ENCODE results near the gene DGLUCY.
"Not testable (repeated sequence)": the region's sequence is repeated elsewhere in the genome, so short reads cannot be mapped to it uniquely, and the experiment has no call there.

DGLUCY gene

DNA sequence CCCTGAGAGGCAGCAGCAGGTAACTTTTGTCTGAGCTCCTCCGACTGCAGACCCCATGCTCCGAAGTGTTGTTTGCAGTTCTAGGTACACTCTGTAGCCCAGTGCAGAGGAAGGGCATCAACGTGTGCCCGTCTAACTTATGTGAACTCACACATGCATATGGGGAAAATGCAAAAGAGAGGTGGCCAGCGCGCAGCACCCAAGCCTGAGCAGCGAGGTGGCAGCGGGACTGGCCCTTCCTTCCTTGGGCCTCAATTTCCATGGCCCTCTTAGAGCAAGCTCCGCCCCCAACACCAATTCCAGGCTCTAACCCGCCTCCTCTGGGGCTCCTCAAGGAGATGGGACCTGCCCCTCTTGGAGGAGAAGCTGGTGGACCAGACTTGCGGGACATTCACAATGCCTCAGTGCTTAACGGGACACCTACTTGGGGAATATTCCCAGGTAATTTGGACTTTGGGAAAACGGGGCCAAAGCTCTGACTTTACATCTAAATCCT lies 102.9 kb downstream of the DGLUCY start:
- DNase-seq: no peak

DNA sequence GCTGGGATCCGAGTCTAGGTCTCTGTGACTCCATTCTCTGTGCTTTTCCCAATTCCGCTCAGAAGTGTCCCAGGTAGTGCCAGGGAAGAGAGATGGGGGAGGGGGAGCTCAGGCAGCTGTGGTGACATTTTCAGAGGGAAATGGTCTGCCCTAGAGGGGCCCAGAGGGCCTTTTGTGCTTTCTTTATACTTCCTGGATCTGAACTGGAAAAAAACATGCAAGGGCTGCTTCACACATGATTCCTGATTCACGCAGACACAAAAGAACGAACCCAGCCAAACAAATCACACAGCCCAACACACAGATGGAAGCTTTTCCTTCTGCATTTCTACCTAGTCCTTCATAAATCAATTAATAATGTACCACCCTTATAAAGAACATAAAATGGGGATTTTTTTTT lies 104.1 kb downstream of the DGLUCY start:
- no peak for DNase-seq

DNA sequence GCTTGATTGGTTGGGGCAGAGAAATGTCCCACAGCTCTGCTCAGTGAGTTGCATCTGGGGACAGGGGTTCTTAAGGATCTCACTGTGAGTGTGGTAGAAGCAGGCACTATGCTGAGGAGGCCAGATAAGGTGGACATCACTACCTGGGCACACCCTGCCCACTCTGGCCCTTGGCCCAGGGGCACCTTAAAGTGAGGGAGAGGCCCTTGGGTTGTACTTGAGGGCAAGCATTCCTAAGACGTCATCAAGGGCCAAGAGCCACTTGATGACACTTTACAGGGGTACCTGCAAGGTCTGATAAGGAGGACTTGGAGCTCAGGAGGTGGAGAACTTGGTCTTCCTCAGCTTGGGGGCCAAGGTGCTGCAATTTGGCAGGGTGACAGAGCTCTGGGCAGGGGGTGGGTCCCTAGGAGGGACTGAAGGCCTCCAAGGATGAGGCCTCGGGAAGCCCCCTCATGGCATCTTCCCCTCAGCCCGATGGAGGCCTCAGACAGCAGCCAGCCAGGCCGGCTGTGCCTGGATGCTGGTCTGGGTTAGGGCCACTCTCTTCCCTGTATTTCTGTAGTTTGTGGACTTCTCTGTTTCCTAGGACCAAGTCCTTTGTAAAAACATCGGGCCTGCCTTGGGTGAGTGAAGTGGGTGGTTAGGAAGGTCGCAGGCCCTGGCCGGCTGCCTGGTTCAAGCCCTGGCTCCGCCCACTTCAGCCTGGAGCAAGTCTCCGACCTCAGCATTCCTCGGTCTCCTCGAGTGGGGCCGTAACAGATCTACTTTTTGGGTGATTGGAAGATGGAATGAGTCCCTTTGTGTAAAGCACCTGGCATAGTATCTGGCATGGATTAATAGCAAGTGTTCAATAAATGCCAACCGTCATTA lies 105.9 kb downstream of the DGLUCY start:
- no peak for DNase-seq

DNA sequence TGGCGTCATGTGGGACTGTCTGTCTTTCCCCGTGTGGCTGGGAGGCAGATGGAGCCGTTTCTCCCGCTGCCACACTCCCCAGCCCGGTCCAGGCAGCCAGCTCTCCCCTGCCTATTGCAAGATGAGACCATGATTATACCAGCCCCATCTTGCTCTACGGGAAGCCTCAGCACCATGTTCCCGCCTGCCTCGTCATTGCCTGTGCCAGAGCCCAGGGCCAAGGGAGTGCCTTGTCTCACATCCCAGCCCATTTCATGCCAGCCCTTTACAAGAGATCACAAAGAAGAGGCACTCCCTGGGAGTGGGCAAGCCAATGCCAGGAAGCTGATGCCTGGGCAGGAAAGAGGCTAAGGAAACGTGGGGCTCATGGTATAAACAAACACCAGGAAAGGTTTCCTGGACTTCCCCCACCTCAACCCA lies 106.7 kb downstream of the DGLUCY start:
- DNase-seq: no peak

DNA sequence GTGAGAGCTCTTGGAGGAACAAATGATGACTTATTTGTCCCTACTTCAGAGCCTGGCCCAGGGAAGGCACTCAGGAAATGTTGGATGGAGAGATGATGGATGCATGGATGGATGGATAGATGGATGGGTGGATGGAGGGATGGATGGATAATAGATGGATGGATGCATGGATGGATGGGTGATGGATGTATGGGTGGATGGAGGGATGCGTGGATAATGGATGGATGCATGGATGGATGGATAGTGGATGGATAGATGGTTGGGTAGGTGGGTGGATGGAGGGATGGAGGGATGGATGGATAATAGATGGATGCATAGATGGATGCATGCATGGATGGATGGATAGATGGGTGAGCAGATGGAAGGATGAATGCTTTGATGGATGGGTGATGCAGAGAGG lies 107.4 kb downstream of the DGLUCY start:
- DNase-seq: no peak

DNA sequence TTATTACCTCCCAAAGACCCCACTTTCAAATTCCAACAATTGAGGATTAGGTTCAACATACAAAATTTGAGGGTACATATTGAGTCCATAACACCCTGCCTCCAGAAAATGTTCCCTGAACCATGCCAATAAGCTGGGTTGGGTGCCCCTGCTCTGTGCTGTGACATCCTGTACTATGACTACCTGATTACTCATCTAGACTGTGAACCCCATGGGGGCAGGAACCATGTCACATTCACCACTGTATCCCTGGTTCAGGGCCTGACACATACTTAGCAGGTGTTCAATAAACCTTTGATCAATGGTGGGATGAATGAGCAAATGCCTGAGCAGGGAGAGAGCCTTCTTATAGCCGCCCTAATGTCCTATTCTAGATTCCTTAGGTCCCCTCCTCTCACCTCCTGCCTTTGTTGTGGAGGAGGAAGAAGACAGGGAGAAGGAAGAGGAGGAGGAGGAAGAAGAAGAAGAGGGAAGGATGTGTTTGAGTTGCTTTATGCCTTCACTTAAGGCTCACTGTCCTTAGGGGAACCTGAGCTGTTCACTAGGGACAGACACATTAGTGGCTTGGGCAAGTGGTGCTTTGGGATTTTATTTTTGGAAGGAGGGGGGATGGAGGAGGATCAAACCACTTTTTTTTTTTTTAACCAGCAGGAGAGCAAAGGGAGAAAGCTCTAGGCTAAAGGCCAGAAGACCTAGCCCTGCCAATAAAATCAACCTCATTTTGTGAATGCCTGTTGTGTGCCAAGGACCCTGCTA lies 109.3 kb downstream of the DGLUCY start:
- DNase-seq: no peak

DNA sequence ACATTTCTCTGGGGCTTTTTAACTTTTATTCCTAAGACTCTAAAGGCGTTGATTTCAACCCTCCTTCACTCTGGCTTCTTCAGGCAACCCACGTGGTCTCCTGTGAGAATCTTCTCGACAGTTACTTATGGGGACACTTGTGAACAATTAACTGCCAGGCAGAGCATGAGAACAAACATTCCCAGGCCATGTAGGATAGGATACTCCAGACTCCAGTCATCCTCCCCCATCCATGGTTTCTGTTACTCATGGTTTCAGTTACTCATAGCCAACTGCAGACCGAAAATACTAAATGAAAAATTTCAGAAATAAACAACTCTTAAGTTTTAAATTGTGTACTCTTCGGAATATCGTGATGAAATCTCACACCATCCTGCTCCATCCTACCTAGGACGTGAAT lies 111.2 kb downstream of the DGLUCY start:
- DNase-seq: no peak

DNA sequence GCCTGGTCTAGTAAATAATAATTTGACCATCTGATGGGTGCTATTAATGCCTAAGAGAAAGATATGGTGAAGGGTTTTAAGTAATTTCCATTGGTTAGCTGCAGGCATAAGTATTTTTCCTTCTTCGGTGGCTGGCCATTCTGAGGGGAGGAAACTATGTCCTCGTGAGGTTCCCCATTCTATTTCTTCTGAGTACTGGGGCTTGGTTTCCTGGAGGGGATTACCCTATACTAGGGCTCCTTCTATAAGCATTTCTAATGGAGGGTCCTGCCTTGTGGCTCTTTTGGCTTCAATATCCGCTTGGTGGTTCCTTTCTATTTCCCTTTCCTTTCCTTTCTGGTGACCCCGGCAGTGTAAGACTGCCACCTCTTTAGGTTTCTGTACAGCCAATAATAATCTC lies 112.5 kb downstream of the DGLUCY start:
- DNase-seq: not testable (repeated sequence)

DNA sequence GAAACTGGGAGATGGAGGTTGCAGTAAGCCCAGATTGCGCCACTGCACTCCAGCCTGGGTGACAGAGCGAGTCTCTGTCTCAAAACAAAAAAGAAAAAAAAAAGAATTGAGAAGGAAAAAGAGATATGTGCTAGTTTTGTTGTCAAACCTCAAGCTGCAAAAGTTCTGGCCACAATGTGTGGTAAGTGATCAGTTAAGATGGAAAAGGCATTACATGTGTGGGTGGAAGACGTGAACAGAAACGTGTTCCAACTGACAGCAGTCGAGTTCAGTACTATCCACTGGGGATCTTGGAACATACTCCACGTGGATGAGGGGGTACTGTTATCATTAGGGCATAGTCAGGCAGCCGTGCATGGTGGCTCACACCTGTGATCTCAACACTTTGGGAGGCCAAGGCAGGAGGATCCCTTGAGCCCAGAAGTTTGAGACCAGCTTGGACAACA lies 113.3 kb downstream of the DGLUCY start:
- DNase-seq: no peak

DNA sequence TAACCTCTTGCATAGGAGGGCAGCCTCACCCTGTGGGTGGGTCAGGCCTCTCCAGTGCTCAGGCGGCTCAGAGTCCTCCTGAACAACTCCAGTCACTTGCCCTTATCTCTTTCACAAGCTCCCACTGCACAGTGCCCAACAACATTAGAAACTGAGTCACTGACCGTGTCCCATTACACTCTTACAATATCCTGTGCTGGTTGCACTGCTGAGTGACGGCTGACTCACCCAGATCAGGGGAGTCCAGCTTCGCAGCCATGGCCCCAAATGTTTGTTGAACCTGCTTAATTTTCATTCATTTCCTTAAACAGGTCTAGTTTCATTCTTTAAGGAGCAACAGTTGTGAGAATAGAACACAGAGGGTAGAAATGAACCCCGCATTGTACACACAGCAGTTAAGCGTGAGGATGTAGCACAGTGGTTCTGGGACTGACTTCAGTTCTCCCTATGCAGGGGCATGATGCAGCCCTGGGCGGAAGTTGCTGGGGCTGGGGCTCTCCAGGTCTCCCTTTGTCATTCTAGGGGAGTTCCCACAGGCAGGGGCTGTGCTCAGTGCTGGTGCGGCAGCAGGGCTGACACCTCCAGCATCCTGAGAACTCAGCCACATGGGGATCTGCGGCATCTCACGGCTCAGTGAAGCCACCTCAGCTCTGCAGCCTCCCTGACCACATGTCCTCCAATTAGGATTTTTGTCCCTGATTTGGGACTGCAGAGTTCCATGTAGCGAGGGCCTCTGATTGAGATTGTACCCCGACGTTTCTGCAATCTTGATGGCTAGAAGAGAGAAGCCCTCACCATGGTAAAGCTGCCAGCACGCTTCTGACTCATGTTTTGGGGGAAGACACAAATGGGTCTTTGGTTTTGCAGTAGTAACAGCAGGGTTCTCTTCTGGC lies 114.5 kb downstream of the DGLUCY start:
- no peak for DNase-seq

DNA sequence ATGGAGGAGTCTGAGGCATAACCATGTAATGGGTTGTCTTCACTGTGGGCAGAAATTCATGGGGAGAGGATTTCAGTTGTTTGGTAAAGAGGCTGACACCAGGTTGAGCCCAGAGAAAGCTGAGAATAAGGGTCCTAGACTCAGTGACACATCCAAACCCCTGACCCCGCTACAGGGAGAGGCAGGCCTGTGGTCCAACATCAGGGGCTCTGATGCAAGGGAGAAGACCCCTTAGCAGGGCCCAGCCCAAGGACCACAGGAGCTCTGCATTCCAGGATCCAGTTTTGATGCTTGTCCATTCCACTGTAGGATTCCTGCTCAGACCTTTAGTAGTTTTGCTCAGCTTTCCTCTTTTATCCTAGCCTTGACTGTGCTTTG lies 115.1 kb downstream of the DGLUCY start:
- no peak for DNase-seq

DNA sequence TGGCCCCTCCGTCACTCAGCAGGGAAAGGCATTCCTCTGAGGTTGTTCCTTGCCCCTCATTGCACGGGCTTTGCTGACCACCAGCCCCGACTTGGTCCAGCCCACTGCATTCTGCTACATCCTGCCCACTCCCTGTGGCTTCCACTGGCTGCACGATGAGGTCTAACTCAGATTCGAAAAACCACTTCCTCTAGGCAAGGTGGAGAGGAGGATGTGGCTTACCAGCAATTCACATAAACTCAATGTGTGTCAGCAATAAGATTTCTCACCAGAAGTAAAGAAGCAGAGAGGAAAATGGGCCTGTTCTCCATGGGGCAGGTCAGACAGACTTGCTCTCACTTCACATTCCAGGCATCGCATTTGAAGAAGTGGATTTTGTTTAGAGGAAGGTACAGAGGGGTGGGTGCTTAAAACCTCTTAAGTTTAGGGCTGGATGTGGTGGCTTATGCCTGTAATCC lies 115.9 kb downstream of the DGLUCY start:
- DNase-seq: peak; percentile 70

DNA sequence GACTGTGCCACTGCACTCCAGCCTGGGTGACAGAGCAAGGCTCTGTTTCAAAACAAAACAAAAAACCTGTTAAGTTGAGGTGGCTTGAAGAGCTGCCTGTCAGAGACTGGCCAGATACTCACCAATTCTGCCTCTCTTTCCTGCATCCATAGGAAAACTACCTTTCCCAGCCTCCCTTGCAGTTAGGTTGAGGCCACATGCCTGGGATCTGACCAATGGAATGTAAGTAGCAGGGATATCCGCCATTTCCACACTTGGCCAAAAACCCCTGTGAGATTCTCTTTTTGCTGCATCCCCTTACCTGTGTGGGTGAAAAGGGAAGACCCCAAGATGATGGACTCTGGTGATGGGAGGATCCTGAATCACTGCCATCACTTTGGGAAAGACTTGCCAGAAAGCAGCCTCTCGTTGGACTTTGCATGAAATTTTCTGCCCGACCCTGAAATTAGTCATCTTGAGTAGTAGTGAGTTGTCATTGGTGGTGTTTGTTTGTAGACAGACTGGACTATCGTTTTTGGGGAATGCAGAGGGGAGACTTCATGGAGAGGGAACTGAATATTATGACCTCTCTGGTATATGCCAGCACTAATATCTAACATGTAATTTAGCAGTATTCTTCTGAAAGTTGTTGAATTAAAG lies 116.6 kb downstream of the DGLUCY start:
- no peak for DNase-seq

DNA sequence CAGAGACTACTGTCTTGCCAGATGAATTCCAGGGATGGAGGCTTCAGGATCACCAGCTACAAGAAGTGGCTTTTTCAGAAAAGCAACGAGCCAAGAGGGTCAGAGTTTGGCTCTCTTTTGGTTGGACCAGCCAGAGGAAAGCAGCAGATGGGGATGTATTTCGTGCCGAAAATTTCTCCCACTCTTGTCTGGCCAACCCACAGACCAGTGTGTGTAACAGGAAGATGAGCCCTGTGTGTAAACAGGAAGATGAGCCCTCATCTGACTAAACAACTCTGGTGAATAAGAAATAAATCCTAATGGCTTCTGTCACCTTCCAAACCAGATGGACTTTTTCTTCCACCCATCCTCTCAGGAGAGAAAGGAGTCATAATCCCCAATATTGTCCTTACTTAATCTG lies 117.6 kb downstream of the DGLUCY start:
- DNase-seq: no peak

DNA sequence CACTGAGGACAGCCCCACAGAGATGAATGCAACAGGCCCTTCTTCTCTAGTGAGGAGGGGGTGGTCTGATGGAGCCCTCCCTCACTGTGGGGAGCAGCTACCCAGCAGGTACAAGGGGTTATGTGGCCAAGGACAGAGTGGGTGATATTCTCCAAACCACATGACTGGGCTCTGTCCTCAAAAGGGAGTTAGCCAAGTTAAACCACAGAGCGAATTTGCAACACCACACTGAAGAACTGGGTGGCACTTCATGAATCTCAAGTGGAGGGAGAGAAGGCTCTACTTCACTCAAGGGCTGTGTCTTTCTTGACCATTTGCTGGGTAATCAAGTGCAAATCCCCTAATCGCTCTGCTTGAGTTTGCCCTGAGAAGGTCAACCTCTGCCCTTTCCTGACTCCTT lies 118.2 kb downstream of the DGLUCY start:
- no peak for DNase-seq

DNA sequence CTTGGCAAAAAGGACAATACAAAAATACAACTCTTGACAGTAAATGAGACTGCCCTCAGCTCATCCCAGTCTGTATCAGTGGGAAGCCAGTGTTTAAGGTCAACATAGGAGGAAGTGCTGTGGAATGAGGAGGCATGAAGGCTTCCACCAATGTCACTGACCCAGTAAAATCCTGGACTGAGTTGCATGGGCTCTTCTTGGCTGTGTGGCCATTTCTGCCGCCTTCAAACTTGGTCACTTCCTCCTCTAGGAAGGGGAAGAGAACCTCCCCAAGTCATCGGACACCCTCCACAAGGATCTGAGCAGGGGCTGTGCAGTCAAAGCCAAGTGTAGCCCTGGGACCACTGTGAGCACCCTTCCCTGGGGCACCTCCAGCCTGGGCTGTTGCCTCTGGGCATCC lies 118.7 kb downstream of the DGLUCY start:
- no peak for DNase-seq

DNA sequence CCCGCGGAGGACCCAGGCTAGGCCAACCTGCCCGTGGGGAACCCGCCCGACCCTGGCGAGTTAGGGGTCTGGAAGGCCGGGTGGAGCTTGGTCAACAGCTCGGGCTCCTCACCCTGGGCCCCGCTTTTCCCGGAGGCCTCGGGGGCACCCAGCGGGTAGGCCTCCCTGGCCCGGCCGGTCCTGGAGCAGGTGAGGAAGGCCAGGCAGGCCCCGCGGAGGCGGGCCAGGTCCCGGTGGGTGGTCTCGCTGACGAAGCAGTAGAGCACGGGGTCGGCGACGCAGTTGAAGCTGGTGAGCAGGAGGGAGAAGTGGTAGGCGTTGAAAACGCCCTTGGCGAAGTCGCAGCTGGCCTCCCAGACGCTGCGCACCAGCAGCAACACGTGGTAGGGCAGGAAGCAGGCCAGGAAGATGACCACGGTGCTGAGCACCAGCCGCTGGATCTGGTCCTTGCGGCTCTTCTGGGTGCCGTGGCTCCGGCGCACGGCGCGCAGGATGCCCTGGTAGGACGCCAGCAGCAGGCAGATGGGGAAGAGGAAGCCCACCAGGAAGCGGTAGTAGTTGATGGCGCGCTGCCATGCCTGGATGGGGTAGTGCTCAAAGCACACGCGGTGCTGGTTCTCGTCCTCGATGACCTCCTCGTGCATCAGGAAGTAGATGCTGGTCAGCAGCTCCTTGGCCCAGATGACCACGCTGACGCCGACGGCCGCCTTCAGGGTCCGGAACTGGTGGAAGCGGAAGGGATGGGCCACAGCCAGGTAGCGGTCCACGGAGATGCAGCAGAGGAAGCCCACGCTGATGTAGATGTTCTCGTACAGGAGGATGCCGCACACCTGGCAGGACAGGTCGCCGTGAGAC lies 120.3 kb downstream of the DGLUCY start:
- no peak for DNase-seq

DNA sequence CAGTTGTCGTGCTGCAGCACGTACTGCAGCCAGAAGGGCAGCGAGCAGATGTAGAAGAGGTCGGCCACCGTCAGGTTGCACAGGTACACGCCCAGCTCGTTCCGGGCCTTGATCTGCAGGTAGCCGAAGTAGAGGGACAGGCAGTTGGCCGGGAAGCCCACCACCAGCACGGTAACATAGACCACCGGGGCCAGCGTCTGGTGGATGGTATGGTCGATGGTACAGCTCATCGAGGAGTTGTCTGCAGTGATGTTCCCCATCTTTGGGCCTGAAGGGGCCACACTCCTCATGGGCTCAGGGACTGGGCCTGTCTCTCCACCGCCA lies 120.9 kb downstream of the DGLUCY start:
- DNase-seq: no peak

DNA sequence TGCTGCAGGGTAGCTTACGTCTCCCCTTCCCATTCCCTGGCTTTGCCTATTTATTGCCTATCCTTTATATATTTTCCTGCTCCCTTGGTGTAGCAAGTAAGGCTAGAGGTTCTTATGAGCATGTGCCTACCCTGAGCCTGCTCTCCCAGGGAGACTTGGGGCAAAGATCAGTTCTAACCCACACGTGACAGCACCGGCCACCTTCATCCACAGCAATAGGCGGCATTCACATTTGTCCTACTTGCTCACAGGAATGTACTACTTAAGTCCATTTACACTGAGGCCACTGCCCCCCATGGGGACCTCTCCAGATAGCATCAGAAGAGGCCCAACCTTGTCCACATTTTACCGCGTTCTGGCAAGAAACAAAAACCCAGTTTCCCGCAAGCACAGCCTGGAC lies 122.0 kb downstream of the DGLUCY start:
- no peak for DNase-seq

DNA sequence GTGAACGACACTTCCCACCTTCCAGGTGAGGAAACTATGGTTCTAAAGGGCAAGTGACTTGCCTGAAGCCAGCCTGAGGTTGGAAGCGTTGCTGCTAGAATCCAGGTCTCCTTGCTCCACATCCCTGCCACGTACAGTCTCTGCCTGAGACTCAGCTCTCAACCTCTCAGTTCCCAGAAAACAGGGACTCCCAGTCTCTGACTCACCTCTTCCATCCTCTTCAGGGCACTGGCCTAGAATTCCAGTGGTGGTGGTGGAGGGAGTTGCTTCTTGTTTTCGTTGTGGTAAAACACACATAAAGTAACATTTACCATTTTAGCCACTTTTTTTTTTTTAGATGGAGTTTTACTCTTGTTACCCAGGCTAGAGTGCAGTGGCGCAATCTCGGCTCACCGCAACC lies 123.3 kb downstream of the DGLUCY start:
- no peak for DNase-seq

DNA sequence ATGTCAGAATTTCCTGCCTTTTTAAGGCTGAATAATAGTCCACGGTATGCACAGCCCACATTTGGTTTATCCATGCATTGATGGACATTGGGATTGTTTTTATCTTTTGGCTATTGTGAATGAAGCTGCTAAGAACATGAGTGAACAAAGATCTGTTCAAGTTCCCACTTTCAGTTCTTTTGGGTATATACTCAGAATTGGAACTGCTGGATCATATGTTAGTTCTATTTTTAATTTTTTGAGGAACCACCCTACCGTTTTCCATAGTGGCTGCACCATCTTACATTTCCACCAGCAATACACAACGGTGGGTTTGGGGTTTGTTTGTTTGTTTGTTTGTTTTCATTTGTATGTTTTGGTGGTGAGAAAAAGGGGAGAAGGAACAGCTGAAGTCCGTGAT lies 124.2 kb downstream of the DGLUCY start:
- DNase-seq: no peak

DNA sequence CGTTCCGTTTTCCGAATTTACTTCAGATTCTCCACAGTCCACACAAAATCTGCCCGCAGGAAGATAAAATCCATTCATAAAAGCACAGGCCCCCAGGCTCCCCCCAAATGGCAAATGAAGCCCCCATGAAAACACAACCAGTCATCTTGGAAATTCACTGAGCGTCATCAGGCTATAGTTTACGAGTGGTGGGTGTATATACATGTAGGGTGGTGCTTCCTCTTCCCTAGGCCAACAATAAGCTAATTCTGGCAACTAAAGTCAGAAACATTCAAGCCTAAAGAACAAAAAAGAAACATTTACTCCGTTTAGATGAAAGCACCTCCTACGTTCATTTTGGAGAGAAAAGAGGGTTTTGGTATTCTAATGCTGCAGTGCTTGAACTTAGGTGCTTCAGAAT lies 124.8 kb downstream of the DGLUCY start:
- DNase-seq: no peak

Measured in femur (tissue), 1 donor.